CD4-positive, alpha-beta T cell treated with Interleukin-12 subunit alpha and Interleukin-12 subunit beta, for 1 hour (primary cell): ENCODE measurements around the gene PKIB.
"Not testable (repeated sequence)": the region's sequence is repeated elsewhere in the genome, so short reads cannot be mapped to it uniquely, and the experiment has no call there.

ENCODE experiments used
- DNase-seq: peaks from one replicate; pipeline ENCODE4 v3.0.0-alpha.2; 2020

The PKIB gene

GRCh38 chr6:122621638-122622037, 11.4 kb downstream of the PKIB start:
- DNase-seq, result no peak

GRCh38 chr6:122622479-122622878, 12.3 kb downstream of the PKIB start:
- no peak for DNase-seq

DNA sequence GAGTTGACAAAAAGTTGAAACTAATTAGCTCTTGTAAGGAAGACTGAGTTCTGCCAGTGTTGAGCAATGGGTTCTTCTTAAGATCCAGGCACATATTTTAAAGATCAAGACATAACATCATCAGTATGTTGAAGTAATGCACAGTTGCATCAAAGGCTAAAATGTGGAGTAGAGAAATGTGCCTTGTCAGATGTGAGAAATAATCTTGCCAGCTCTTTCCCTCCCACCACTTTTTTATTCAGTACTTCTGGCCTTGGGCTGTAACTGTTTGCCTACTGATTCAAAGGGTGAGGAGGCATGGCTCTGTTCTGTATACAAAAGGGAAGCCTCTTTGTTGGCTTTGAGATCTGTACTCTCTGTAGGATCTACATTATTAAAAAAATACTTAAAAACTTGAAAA, 13.1 kb downstream of the PKIB start:
- no peak for DNase-seq

DNA sequence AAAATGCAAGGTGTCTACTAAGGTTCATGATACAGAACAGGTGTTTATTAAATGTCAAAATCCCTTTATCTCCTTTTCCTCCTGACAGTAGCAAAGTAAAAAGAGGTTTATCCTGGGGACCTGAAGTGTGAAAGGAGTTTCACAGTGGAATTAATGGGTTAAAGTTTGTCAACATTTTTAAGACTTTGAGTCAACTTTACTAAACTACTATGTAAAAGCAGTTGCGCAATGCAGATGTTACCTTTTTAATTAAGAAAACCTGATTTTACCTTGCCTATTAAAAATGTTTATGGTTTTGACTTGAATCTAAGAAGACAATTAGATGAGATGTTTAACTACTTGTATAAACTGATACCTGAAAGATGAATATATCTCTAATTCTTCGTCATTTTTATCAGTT, 14.6 kb downstream of the PKIB start:
- DNase-seq, result no peak

DNA sequence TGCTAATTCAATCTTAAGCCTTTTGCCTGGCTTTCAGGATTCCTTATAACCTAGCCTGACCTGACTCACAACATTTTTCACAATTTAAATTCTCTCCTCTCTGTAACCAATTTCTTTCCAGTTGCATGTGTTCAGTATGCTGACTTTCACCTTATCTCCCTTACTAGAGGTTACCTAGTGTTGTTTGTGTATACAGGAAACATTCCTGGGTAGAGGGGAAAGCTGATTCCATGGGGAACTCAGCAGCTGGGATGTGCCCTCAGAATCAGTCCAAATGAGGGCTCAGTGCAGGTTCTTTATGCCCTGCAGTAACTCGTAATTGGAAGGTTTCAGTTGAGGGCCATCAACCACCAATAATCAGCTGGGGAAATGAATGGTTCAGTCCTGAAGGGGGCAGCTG, 18.5 kb downstream of the PKIB start:
- no peak for DNase-seq

GRCh38 chr6:122631571-122632249, 21.5 kb downstream of the PKIB start:
- no peak for DNase-seq

DNA sequence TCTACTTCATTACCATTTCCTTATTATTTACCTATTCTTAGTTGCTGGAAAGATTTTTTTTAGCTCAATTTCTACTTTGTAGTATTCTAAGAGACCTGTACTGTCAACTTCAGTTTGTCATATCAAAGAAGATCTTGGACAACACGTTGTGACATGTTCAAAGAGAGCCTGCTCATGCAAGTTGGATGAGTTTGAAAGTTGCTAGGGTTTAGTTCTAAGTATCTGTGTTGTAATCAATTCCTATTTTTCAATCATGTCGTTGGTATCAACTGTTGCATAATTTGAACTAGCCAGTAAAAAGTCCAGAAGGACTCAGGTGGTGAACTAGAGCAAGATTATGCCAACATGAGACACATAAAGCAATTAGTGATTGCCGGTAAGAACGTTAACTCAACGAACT, 30.2 kb downstream of the PKIB start:
- DNase-seq, result no peak

- no peak for DNase-seq
Measured at GRCh38 chr6:122641819-122642218, 31.6 kb downstream of the PKIB start.

GRCh38 chr6:122642604-122643003, 32.4 kb downstream of the PKIB start:
- not testable (repeated sequence) for DNase-seq

DNA sequence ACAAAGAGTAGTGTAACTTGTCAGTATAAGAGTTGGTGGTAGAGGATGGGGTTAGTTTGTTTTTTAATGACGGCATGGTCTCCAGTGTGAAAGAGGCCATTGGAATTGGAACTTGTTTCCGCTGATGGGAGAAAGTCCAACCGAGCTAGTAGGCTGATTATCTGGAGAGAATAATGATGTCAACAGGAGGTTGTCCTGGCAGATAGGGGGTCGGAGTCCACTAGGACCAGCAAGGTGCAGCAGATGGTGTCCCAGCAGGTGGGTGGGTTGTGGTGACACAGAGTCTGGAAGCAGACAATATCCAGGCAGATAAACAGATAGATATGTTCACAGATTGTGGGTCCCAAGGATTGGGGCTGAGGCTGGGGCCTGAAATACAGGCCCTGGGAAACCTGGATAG, 35.1 kb downstream of the PKIB start:
- no peak for DNase-seq

GRCh38 chr6:122647765-122648164, 37.6 kb downstream of the PKIB start:
- DNase-seq, result no peak

GRCh38 chr6:122648726-122649125, 38.5 kb downstream of the PKIB start:
- DNase-seq, result no peak

DNA sequence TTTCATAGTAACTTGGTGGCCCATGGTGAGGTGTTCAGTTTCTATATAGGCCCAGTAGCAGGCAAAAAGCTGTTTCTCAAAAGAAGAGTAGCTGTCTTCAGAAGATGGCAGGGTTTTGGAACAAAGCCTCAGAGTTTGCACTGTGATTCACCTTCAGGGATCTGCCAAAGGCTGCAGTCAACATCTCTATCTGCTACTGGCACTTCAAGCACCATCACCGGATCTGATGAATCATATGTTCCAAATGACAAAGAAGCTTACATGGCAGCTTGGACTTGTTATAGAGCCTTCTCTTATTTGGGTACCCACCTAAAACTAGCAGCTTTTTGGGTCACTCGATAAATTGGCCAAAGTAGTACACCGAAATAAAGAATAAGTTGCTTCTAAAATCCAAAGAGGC, 39.5 kb downstream of the PKIB start:
- no peak for DNase-seq

- no peak for DNase-seq
Measured at GRCh38 chr6:122650403-122650802, 40.2 kb downstream of the PKIB start.

GRCh38 chr6:122651031-122651430, 40.8 kb downstream of the PKIB start:
- no peak for DNase-seq

- DNase-seq, result no peak
Measured at GRCh38 chr6:122651604-122652003, 41.4 kb downstream of the PKIB start.

- no peak for DNase-seq
Measured at GRCh38 chr6:122652431-122652830, 42.2 kb downstream of the PKIB start.

GRCh38 chr6:122653094-122653493, 42.9 kb downstream of the PKIB start:
- DNase-seq, result no peak

DNA sequence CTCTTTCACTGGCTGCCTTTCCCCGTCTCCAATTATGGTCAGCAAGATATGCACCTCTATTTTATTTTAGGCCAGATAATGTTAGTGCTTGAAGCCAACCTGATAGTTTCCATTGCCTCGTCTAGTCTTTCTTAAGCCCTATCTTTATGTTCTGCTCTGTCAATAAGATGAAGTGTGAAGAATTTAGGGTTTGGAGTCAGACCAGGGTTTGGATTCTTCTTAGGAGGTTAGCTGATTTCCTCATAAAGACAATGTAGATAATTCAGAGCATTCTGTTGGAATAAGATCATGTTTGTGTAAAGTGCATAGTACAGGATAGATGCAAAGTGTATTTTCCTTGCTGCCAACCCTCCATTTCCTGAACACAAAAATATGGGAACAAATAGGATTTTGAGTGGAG, 43.8 kb downstream of the PKIB start:
- no peak for DNase-seq

- no peak for DNase-seq
Measured at GRCh38 chr6:122657601-122658000, 47.4 kb downstream of the PKIB start.

- no peak for DNase-seq
Measured at GRCh38 chr6:122660296-122660695, 50.1 kb downstream of the PKIB start.

DNA sequence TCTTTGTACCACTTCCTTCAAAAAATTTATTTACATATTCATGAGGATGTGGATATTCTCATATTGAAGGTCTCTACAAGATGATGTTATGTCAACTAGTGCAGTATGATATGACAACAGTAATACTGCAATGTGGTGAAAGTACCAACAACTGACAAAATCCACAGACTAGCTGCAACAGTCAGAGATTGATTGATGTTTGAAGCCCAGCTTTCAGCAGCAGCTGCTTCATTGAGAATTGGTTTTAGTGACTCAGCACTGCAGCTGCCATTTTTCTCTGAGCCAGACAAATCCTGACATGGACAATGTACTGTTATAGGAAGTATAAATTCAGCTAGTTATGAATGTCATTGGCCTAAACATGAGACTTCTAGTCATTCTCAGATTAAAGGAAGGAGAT, 53.8 kb downstream of the PKIB start:
- no peak for DNase-seq

GRCh38 chr6:122665929-122666328, 55.7 kb downstream of the PKIB start:
- no peak for DNase-seq

GRCh38 chr6:122666418-122666817, 56.2 kb downstream of the PKIB start:
- no peak for DNase-seq

DNA sequence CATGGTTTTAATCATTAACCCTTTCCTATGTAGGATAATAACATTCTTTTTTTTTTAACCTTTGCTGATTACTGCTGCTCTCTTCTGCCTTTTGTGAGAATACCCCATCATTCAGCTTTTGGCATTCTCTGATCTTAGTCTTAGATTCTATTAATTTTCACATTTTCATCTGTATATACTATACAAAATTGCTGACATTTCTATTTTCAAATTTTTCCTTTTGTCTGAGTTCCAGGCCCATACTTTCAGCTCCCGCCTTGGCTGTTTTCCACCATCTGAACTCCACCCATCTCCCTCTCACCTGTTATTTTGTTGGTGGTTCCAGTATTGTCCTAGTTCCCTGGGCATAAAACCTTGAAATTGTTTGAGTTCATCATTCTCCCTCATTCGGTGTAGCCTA, 59.2 kb downstream of the PKIB start:
- no peak for DNase-seq

GRCh38 chr6:122669868-122670267, 59.7 kb downstream of the PKIB start:
- DNase-seq, result no peak
